MM.1S (cell line): ENCODE results near the gene GAB2.

Source experiments
- DNase-seq: peaks from one replicate; pipeline ENCODE4 v3.0.0-alpha.2; 2015
- H2AFZ ChIP-seq: fragments of 300-600 bp; sonication (generic); 2 replicates; pipeline ENCODE4 v1.6.0; 2016; ENCODE audit warnings: antibody characterized with exemption, low read length
- H3F3A ChIP-seq: fragments of 300-600 bp; sonication (generic); 2 replicates; pipeline ENCODE4 v1.6.1; 2016; ENCODE audit warnings: mild to moderate bottlenecking, antibody characterized with exemption, low read length, moderate library complexity, mixed read lengths; ENCODE audit not compliant: insufficient read depth
- H3K27ac ChIP-seq: fragments of 300-600 bp; sonication (generic); 2 replicates; pipeline ENCODE4 v1.5.1; 2016; ENCODE audit warnings: mild to moderate bottlenecking, low read length
- H3K27me3 ChIP-seq: fragments of 300-600 bp; sonication (generic); replicated peaks from 2 replicates; pipeline ENCODE4 v1.6.0; 2016; ENCODE audit warnings: low read length; ENCODE audit not compliant: insufficient read depth
- H3K36me3 ChIP-seq: fragments of 300-600 bp; sonication (generic); replicated peaks from 2 replicates; pipeline ENCODE4 v1.6.1; 2016; ENCODE audit warnings: mild to moderate bottlenecking, low read length, mixed read lengths; ENCODE audit not compliant: insufficient read depth
- H3K4me1 ChIP-seq: fragments of 300-600 bp; sonication (generic); 2 replicates; pipeline ENCODE4 v1.6.1; 2016; ENCODE audit warnings: low read length, mixed read lengths
- H3K4me2 ChIP-seq: fragments of 300-600 bp; sonication (generic); 2 replicates; pipeline ENCODE4 v1.6.0; 2016; ENCODE audit warnings: low read depth, low read length
- H3K4me3 ChIP-seq: fragments of 300-600 bp; sonication (generic); 2 replicates; pipeline ENCODE4 v1.5.1; 2016; ENCODE audit warnings: low read length, mixed read lengths
- H3K79me2 ChIP-seq: fragments of 300-600 bp; sonication (generic); 2 replicates; pipeline ENCODE4 v1.6.1; 2016; ENCODE audit warnings: mixed run types, low read length, mixed read lengths
- H3K9ac ChIP-seq: fragments of 300-600 bp; sonication (generic); 2 replicates; pipeline ENCODE4 v1.6.1; 2016; ENCODE audit warnings: low read length, mixed read lengths
- H3K9me2 ChIP-seq: fragments of 300-600 bp; sonication (generic); replicated peaks from 2 replicates; pipeline ENCODE4 v1.6.1; 2016; ENCODE audit warnings: mild to moderate bottlenecking, low read length, mixed read lengths; ENCODE audit not compliant: insufficient read depth
- H3K9me3 ChIP-seq: fragments of 300-600 bp; sonication (generic); replicated peaks from 2 replicates; pipeline ENCODE4 v1.6.1; 2016; ENCODE audit warnings: mild to moderate bottlenecking, low read length, mixed read lengths; ENCODE audit not compliant: insufficient read depth
- H4K20me1 ChIP-seq: fragments of 300-600 bp; sonication (generic); 2 replicates; pipeline ENCODE4 v1.6.1; 2016; ENCODE audit warnings: mild to moderate bottlenecking, low read length, moderate library complexity, mixed read lengths; ENCODE audit not compliant: insufficient read depth
- EZH2 ChIP-seq: fragments of 300-600 bp; sonication (generic); optimal IDR thresholded peaks from 2 replicates; pipeline ENCODE3; 2017; ENCODE audit warnings: low read depth, mild to moderate bottlenecking, antibody characterized with exemption, low read length, mixed read lengths
- EZH2phosphoT487 ChIP-seq: fragments of 300-600 bp; sonication (generic); IDR thresholded peaks from 2 replicates; pipeline ENCODE4 v1.6.1; 2018; ENCODE audit warnings: antibody characterized with exemption, low read length
- TF ChIP-seq, protein P1 (sequence below): fragments of 300-600 bp; sonication (generic); IDR thresholded peaks from 2 replicates; pipeline ENCODE4 v1.5.1; 2016; ENCODE audit warnings: antibody characterized with exemption, low read length, mixed read lengths

The GAB2 gene

DNA sequence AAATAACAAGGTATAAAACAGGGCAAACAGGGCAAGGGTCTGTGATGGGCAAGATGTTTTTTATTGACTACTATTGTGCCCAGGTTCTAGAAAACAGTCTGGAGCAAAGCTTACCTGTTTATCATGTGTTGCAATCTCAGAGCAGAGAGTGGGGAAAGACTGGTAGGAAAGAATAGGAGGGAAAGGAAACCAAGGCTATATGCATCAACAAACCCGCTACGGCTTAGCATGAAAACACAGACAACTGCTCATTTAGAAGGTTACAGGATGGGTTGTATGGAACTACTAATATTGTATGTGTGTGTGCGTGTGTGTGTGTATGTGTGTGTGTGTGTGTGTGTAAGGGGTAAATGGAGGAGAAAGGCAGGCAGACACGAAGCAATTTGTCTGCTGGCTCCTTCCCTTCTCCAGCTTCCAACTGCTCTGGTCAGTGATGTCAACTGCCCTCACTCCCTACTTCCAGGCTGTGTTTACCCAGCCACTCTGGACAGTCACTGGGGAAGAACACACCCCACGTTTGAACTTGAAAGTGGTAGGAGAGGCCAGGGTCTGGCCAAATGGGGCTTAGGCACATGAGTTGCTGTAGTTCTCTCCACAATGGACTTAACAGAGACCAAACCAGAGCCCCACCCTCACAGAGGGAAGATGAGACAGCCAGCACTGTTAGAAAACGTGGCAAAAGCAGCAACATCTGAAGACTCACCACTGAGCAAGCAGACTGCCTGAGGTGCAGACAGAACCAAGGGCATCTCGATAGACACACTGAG lies 47.0 kb downstream of the GAB2 start:
- Histone ChIP-seq H4K20me1 (no peaks in the 10 kb centered on the region), H3K4me3 (no peak overlapping the region), H3K4me2 (no peak overlapping the region), H3K36me3 (no peaks in the 10 kb centered on the region), H3F3A (no peaks in the 10 kb centered on the region), H3K27ac (no peak overlapping the region), H3K27me3 (no peaks in the 10 kb centered on the region), H3K79me2 (no peaks in the 10 kb centered on the region), H3K4me1 (no peaks in the 10 kb centered on the region), H3K9ac (no peak overlapping the region), H3K9me3 (no peaks in the 10 kb centered on the region), H3K9me2 (no peaks in the 10 kb centered on the region), H2AFZ (no peak overlapping the region)
- TF ChIP-seq, protein P1, sequence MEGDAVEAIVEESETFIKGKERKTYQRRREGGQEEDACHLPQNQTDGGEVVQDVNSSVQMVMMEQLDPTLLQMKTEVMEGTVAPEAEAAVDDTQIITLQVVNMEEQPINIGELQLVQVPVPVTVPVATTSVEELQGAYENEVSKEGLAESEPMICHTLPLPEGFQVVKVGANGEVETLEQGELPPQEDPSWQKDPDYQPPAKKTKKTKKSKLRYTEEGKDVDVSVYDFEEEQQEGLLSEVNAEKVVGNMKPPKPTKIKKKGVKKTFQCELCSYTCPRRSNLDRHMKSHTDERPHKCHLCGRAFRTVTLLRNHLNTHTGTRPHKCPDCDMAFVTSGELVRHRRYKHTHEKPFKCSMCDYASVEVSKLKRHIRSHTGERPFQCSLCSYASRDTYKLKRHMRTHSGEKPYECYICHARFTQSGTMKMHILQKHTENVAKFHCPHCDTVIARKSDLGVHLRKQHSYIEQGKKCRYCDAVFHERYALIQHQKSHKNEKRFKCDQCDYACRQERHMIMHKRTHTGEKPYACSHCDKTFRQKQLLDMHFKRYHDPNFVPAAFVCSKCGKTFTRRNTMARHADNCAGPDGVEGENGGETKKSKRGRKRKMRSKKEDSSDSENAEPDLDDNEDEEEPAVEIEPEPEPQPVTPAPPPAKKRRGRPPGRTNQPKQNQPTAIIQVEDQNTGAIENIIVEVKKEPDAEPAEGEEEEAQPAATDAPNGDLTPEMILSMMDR: no peak
- TF ChIP-seq EZH2: no peak
- no peak for TF ChIP-seq EZH2phosphoT487
- no peak for DNase-seq

DNA sequence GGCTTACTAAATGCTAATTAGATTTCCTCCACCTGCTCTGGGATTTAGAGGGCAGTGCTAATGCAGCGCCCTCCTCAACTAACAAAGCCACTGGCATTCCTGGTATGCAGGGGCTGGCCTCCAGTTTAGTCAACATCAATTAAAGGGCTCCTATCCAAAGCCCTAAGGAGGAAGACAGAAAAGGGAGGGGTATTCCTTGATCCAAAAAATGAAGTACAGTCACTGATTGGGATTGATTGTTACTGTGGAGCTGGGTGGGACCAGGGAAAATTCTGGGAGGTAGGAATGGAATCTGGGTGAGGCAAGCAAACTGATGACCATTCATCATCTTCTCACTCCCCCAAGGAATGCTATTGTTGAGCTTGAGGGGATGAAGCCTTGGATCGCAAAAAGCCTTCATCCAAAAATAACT lies 52.2 kb downstream of the GAB2 start:
- no peak for DNase-seq
- Histone ChIP-seq H4K20me1 (no peaks in the 10 kb centered on the region), H3K4me3 (no peak overlapping the region), H3K36me3 (no peaks in the 10 kb centered on the region), H3K4me2 (no peak overlapping the region), H3K79me2 (0 out of 2 replicates have a peak, but pooled peaks cover 3% of the 10 kb centered on the region), H3F3A (no peaks in the 10 kb centered on the region), H3K9ac (no peak overlapping the region), H3K27ac (no peak overlapping the region), H3K9me3 (no peaks in the 10 kb centered on the region), H2AFZ (no peak overlapping the region), H3K4me1 (no peaks in the 10 kb centered on the region), H3K9me2 (no peaks in the 10 kb centered on the region), H3K27me3 (no peaks in the 10 kb centered on the region)
- TF ChIP-seq EZH2phosphoT487 (no peak), EZH2 (no peak)
- TF ChIP-seq, protein P1: no peak

DNA sequence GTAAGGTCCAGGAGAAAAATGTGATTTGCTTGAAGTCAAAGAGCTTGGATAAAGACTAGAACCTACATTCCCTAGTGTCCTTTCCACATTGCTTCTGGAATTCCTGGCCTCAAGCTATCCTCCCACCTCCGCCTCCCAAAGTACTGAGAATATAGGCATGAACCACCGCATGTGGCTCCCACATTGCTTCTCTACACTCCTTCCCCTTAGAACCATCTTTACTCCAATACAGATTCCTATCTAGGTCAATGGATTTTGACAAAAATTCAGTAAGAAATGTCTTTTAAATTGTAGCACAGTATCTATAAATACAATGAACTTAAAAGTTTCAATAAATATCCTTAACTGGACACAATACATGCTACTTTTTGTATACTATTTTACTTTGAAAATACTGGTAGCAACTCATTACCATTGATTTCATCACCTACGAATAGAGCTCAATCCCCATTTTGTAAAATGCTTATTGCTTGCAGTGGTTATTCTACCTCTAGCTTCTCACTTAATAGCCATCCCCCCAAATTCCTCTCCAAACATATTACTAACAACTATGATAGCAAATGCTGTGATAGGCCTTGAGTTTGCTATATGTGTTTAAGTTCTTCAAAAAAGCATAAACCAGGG lies 53.4 kb downstream of the GAB2 start:
- TF ChIP-seq EZH2phosphoT487 (no peak), EZH2 (no peak)
- TF ChIP-seq, protein P1: no peak
- Histone ChIP-seq H3K4me3 (no peak overlapping the region), H4K20me1 (no peaks in the 10 kb centered on the region), H3K4me1 (no peaks in the 10 kb centered on the region), H3K36me3 (no peaks in the 10 kb centered on the region), H3K79me2 (0 out of 2 replicates have a peak, but pooled peaks cover 3% of the 10 kb centered on the region), H2AFZ (no peak overlapping the region), H3K9me2 (no peaks in the 10 kb centered on the region), H3K4me2 (no peak overlapping the region), H3F3A (no peaks in the 10 kb centered on the region), H3K27me3 (no peaks in the 10 kb centered on the region), H3K9ac (no peak overlapping the region), H3K9me3 (no peaks in the 10 kb centered on the region), H3K27ac (no peak overlapping the region)
- DNase-seq: no peak
